K562 (cell line): ENCODE results near the gene VPS35L. TPM values are rescaled to one million over a fixed set of nuclear protein-coding genes. Genes with fewer than 3 reads are reported as not detected.

Experiments used
- ELF1 ChIP-seq: fragments of 200-800 bp; sonication (Bioruptor generic); IDR thresholded peaks from 2 replicates; pipeline ENCODE4 v1.6.1; 2016; ENCODE audit warnings: missing genetic modification characterization, missing compliant biosample characterization
- GTF2E2 ChIP-seq: fragments of 200-800 bp; sonication (Bioruptor generic); IDR thresholded peaks from 2 replicates; pipeline ENCODE4 v1.6.1; 2016; ENCODE audit warnings: missing genetic modification characterization, missing compliant biosample characterization
- MEF2D ChIP-seq: conservative IDR thresholded peaks from 2 replicates; pipeline ENCODE4 v1.6.1; 2016; ENCODE audit warnings: low read depth, missing genetic modification characterization, missing compliant biosample characterization
- NCOA2 ChIP-seq, 2 experiments: fragments of 450-650 bp; IDR thresholded peaks; 2 replicates each; pipeline ENCODE4 v1.6.1; 2018; ENCODE audit warnings: mild to moderate bottlenecking in 2 of 2, moderate library complexity in 1 of 2; ENCODE audit not compliant: partially characterized antibody in 2 of 2
- NCOR1 ChIP-seq: fragments of 450-650 bp; IDR thresholded peaks from 2 replicates; pipeline ENCODE4 v1.6.1; 2016; ENCODE audit warnings: mild to moderate bottlenecking, moderate library complexity
- NONO ChIP-seq, 2 experiments: fragments of 200-400 bp in 1 of 2; fragments of 450-650 bp in 1 of 2; formaldehyde crosslinking in 1 of 2; IDR thresholded peaks; 2 replicates each; pipeline ENCODE4 v1.6.1; 2017; ENCODE audit warnings: low read depth in 2 of 2, mild to moderate bottlenecking in 2 of 2, moderate library complexity in 2 of 2, low read length in 1 of 2
- SAFB ChIP-seq: fragments of 200-400 bp; formaldehyde crosslinking; IDR thresholded peaks from 2 replicates; pipeline ENCODE4 v1.6.1; 2017; ENCODE audit warnings: low read depth, low read length, borderline replicate concordance
- SP1 ChIP-seq: sonication (generic); formaldehyde crosslinking; IDR thresholded peaks from 2 replicates; pipeline ENCODE4 v1.8.1; 2022; ENCODE audit warnings: mild to moderate bottlenecking, missing genetic modification reagents
- TAF15 ChIP-seq: fragments of 200-400 bp; formaldehyde crosslinking; IDR thresholded peaks from 2 replicates; pipeline ENCODE4 v1.6.1; 2017; ENCODE audit warnings: mild to moderate bottlenecking, low read depth, low read length, moderate library complexity
- ZFP30 ChIP-seq: fragments of 250-450 bp; sonication (Bioruptor Pico); IDR thresholded peaks from 2 replicates; pipeline ENCODE4 v1.8.0; 2022; ENCODE audit warnings: moderate library complexity, mild to moderate bottlenecking, inconsistent platforms, borderline replicate concordance
- ZNF263 ChIP-seq: sonication (generic); formaldehyde crosslinking; IDR thresholded peaks from 2 replicates; pipeline ENCODE4 v1.8.0; 2022; ENCODE audit warnings: mild to moderate bottlenecking, missing genetic modification reagents, borderline replicate concordance
- ZNF644 ChIP-seq: fragments of 200-800 bp; sonication (Bioruptor generic); IDR thresholded peaks from 2 replicates; pipeline ENCODE4 v1.6.1; 2016; ENCODE audit warnings: low read depth, missing genetic modification characterization, missing compliant biosample characterization
- polyA plus RNA-seq, 8 experiments: library from polyadenylated mRNA; depleted of rRNA in 4 of 8; stranded (reverse) in 5 of 8; unstranded in 3 of 8; fragments of >200 nt; fragmentation: Nextera tagmentation in 2 of 8; fragmentation: Illumina TruSeq in 1 of 8; extraction: Ambion mirVana in 2 of 8; extraction: Trizol in 1 of 8; gene quantifications; 2 replicates each; pipeline versions ENCODE4 v1.2.1 to v1.2.3, GENCODE V29; 2011 to 2014; ENCODE audit warnings: inconsistent platforms in 1 of 8, missing spikeins in 1 of 8
- total RNA-seq, 7 experiments: library from RNA; depleted of rRNA in 6 of 7; stranded (reverse); fragments of >200 nt in 6 of 7; fragmentation: Illumina TruSeq in 2 of 7; extraction: Trizol in 2 of 7; gene quantifications; 2 replicates each; pipeline versions ENCODE4 v1.2.1 to v1.2.3, GENCODE V29; 2011 to 2021; ENCODE audit warnings: low replicate concordance in 1 of 7
- TF ChIP-seq, protein P1 (sequence below): fragments of 450-650 bp; IDR thresholded peaks from 2 replicates; pipeline ENCODE4 v1.6.1; 2017; ENCODE audit warnings: antibody characterized with exemption, mild to moderate bottlenecking
- TF ChIP-seq, protein P2 (sequence below): fragments of 450-650 bp; IDR thresholded peaks from 2 replicates; pipeline ENCODE4 v1.6.1; 2016; ENCODE audit warnings: low read depth, mild to moderate bottlenecking, moderate library complexity
- TF ChIP-seq, protein P3 (sequence below): sonication (generic); formaldehyde crosslinking; IDR thresholded peaks from 2 replicates; pipeline ENCODE4 v1.8.1; 2023; ENCODE audit warnings: missing genetic modification reagents, mild to moderate bottlenecking, borderline replicate concordance

Gene VPS35L
- total and polyA plus RNA-seq, 9 of the 15 experiments (the other 6 are each of a cell fraction or from before 2014, with no cell fraction given), result 10.2 to 30.4 (median 20.1) TPM

DNA sequence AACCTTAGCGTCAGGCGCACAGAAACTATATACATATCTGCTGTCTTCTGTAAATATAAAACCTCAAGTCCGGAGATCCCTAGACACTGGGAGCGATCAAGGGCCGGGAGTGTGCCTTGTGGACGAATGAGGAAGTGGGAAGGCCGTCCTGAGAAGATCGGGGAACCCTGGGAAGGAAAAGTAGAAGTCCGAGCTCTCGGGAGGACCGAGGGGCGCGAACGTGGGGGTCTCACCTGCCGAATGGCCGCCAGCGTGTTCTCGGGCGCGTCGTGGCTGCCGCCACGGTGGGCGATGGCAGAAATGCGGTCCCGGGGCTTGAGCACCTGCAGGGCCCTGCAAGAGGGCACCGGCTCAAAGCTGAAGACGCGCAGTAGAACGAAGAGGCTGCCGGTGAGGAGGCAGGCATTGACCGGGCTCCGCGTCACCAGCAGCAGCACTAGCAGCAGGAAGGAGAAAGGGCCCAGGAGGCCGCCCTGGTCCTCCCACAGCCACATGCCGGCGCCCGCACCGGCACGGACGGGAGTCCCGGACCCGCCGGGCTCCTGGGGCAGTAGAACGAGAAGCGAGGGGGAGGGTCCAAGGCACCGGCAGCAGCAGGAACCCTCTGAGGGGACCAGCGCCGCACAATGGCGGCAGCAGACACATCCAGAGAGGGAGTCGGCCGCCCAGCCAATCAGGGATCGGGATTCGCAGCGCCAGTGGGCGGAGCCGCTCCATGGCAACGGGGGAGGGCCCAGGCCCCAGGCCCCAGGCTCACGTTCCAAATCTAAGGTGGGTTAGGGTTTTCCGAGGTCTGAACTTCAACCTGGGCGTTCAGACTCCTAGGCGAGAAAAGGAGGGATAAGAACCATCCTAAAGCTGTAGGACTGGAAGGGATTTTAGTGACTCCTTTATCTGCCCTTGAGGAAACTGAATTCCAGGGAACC lies 33.8 kb upstream of the VPS35L start, which contains the start of gene GDE1 (continued):
- TF ChIP-seq, protein P1, sequence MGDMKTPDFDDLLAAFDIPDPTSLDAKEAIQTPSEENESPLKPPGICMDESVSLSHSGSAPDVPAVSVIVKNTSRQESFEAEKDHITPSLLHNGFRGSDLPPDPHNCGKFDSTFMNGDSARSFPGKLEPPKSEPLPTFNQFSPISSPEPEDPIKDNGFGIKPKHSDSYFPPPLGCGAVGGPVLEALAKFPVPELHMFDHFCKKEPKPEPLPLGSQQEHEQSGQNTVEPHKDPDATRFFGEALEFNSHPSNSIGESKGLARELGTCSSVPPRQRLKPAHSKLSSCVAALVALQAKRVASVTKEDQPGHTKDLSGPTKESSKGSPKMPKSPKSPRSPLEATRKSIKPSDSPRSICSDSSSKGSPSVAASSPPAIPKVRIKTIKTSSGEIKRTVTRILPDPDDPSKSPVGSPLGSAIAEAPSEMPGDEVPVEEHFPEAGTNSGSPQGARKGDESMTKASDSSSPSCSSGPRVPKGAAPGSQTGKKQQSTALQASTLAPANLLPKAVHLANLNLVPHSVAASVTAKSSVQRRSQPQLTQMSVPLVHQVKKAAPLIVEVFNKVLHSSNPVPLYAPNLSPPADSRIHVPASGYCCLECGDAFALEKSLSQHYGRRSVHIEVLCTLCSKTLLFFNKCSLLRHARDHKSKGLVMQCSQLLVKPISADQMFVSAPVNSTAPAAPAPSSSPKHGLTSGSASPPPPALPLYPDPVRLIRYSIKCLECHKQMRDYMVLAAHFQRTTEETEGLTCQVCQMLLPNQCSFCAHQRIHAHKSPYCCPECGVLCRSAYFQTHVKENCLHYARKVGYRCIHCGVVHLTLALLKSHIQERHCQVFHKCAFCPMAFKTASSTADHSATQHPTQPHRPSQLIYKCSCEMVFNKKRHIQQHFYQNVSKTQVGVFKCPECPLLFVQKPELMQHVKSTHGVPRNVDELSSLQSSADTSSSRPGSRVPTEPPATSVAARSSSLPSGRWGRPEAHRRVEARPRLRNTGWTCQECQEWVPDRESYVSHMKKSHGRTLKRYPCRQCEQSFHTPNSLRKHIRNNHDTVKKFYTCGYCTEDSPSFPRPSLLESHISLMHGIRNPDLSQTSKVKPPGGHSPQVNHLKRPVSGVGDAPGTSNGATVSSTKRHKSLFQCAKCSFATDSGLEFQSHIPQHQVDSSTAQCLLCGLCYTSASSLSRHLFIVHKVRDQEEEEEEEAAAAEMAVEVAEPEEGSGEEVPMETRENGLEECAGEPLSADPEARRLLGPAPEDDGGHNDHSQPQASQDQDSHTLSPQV, result no peak
- TF ChIP-seq SAFB, result no peak
- TF ChIP-seq ZNF263 (CRISPR knock-in tag), result peak; percentile 36; the same call in 1 of the 2 replicates
- TF ChIP-seq SP1 (CRISPR knock-in tag), result peak; percentile 13; the same call in 1 of the 2 replicates
- TF ChIP-seq, protein P2, sequence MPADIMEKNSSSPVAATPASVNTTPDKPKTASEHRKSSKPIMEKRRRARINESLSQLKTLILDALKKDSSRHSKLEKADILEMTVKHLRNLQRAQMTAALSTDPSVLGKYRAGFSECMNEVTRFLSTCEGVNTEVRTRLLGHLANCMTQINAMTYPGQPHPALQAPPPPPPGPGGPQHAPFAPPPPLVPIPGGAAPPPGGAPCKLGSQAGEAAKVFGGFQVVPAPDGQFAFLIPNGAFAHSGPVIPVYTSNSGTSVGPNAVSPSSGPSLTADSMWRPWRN, result no peak
- no peak for TF ChIP-seq NCOA2 (IDR thresholded peaks at IDR 0.05; ENCODE audit: partially characterized antibody in 2 of 2)
- no peak for TF ChIP-seq TAF15
- no peak for TF ChIP-seq NCOR1
- TF ChIP-seq, protein P3, sequence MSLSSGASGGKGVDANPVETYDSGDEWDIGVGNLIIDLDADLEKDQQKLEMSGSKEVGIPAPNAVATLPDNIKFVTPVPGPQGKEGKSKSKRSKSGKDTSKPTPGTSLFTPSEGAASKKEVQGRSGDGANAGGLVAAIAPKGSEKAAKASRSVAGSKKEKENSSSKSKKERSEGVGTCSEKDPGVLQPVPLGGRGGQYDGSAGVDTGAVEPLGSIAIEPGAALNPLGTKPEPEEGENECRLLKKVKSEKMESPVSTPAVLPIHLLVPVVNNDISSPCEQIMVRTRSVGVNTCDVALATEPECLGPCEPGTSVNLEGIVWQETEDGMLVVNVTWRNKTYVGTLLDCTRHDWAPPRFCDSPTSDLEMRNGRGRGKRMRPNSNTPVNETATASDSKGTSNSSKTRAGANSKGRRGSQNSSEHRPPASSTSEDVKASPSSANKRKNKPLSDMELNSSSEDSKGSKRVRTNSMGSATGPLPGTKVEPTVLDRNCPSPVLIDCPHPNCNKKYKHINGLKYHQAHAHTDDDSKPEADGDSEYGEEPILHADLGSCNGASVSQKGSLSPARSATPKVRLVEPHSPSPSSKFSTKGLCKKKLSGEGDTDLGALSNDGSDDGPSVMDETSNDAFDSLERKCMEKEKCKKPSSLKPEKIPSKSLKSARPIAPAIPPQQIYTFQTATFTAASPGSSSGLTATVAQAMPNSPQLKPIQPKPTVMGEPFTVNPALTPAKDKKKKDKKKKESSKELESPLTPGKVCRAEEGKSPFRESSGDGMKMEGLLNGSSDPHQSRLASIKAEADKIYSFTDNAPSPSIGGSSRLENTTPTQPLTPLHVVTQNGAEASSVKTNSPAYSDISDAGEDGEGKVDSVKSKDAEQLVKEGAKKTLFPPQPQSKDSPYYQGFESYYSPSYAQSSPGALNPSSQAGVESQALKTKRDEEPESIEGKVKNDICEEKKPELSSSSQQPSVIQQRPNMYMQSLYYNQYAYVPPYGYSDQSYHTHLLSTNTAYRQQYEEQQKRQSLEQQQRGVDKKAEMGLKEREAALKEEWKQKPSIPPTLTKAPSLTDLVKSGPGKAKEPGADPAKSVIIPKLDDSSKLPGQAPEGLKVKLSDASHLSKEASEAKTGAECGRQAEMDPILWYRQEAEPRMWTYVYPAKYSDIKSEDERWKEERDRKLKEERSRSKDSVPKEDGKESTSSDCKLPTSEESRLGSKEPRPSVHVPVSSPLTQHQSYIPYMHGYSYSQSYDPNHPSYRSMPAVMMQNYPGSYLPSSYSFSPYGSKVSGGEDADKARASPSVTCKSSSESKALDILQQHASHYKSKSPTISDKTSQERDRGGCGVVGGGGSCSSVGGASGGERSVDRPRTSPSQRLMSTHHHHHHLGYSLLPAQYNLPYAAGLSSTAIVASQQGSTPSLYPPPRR (CRISPR knock-in tag), result no peak
- TF ChIP-seq ZNF644 (tag), result no peak
- 0 out of 2 replicates have a peak, but pooled peaks have one; percentile 51 for TF ChIP-seq GTF2E2 (tag)
- TF ChIP-seq NONO (IDR thresholded peaks at IDR 0.05; ENCODE audit: low read depth in 2 of 2, low read length in 1 of 2), result 0 out of 4 replicates have a peak, but pooled peaks of 1 of the 2 experiments have one; percentile 7
- TF ChIP-seq ZFP30 (CRISPR knock-in tag), result no peak
- no peak for TF ChIP-seq MEF2D
- no peak; the same call in 1 of the 2 replicates for TF ChIP-seq ELF1 (tag)
